Neutrophil (primary cell): ENCODE data around the gene C17orf113.

ENCODE experiments used
- H3K27ac ChIP-seq: fragments of 200-600 bp; sonication (generic); 2 replicates; pipeline ENCODE4 v1.5.1; 2016; ENCODE audit warnings: mild to moderate bottlenecking, moderate library complexity
- H3K27me3 ChIP-seq: fragments of 200-600 bp; sonication (generic); 2 replicates; pipeline ENCODE4 v1.6.0; 2016; ENCODE audit warnings: mild to moderate bottlenecking
- H3K36me3 ChIP-seq: fragments of 200-600 bp; sonication (generic); 2 replicates; pipeline ENCODE4 v1.5.1; 2017
- H3K4me1 ChIP-seq, 2 experiments: fragments of 200-600 bp in 1 of 2; sonication (generic) in 1 of 2; 1 replicate in 1 of 2; 2 replicates in 1 of 2; pipeline versions ENCODE4 v1.5.1 to v1.6.1; 2013 to 2016; ENCODE audit warnings: low read depth in 1 of 2, low read length in 1 of 2, mild to moderate bottlenecking in 1 of 2, moderate library complexity in 1 of 2; ENCODE audit not compliant: control insufficient read depth in 1 of 2, insufficient read depth in 1 of 2
- H3K4me3 ChIP-seq, 2 experiments: fragments of 200-600 bp in 1 of 2; sonication (generic) in 1 of 2; 1 replicate in 1 of 2; 2 replicates in 1 of 2; pipeline ENCODE4 v1.5.1; 2013 to 2016; ENCODE audit warnings: low read depth in 1 of 2, low read length in 1 of 2, mild to moderate bottlenecking in 1 of 2, moderate library complexity in 1 of 2
- H3K9me3 ChIP-seq: fragments of 200-600 bp; sonication (generic); 2 replicates; pipeline ENCODE4 v1.5.1; 2016
- TF ChIP-seq, protein P1 (sequence below): fragments of 200-600 bp; sonication (generic); IDR thresholded peaks from 2 replicates; pipeline ENCODE4 v1.5.1; 2016; ENCODE audit warnings: antibody characterized with exemption

Gene C17orf113

DNA sequence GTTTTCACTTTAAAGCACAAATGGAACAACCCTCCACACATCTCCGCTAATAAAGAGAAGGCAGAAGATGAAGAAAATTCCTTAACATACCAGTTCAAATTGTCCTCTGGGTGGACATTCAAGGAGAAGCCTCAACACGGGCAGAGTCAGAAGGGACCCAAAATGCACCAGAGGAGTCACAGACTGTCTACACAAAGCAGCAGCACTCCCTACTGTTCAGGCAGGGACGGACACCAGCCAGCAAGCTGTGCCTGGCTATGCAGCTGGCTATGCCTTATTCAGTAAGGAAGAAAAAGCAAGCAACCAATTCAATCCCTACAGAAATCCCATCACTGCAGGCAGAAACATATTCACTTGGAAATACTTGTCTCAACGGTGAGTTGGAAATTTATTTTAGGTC, 41.2 kb downstream of the C17orf113 start:
- no peaks in the 10 kb centered on the region for H3K9me3 ChIP-seq
- no peak overlapping the region for H3K4me3 ChIP-seq
- no peak overlapping the region for H3K27ac ChIP-seq
- H3K4me1 ChIP-seq, result peaks cover 12 to 23% of the 10 kb centered on the region in 2 experiments
- TF ChIP-seq, protein P1, sequence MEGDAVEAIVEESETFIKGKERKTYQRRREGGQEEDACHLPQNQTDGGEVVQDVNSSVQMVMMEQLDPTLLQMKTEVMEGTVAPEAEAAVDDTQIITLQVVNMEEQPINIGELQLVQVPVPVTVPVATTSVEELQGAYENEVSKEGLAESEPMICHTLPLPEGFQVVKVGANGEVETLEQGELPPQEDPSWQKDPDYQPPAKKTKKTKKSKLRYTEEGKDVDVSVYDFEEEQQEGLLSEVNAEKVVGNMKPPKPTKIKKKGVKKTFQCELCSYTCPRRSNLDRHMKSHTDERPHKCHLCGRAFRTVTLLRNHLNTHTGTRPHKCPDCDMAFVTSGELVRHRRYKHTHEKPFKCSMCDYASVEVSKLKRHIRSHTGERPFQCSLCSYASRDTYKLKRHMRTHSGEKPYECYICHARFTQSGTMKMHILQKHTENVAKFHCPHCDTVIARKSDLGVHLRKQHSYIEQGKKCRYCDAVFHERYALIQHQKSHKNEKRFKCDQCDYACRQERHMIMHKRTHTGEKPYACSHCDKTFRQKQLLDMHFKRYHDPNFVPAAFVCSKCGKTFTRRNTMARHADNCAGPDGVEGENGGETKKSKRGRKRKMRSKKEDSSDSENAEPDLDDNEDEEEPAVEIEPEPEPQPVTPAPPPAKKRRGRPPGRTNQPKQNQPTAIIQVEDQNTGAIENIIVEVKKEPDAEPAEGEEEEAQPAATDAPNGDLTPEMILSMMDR, result no peak
- H3K36me3 ChIP-seq, result no peaks in the 10 kb centered on the region
- H3K27me3 ChIP-seq, result no peaks in the 10 kb centered on the region

DNA sequence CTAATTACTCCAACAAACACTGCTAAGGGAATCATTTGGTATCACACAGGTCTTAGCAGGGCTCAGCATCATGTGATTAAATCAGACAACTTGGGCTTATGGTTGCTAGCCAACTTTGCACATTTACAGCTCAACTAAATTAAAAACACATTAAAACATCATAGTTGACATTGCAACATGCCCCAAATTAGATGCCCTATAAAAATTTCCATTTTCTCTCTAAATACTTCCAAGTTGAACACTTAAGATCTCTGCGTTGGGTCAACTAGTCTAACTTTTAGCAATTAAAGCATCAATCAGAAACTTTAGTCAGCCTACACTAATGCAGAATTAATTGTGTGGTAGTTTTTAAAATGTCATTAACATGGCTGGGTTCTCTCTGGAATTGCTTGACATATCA, 45.2 kb downstream of the C17orf113 start:
- H3K27me3 ChIP-seq, result no peaks in the 10 kb centered on the region
- H3K4me3 ChIP-seq, result no peak overlapping the region
- H3K27ac ChIP-seq, result no peak overlapping the region
- TF ChIP-seq, protein P1, result no peak
- H3K4me1 ChIP-seq, result peaks cover 34 to 45% of the 10 kb centered on the region in 2 experiments
- H3K36me3 ChIP-seq, result peaks cover 7% of the 10 kb centered on the region
- no peaks in the 10 kb centered on the region for H3K9me3 ChIP-seq

DNA sequence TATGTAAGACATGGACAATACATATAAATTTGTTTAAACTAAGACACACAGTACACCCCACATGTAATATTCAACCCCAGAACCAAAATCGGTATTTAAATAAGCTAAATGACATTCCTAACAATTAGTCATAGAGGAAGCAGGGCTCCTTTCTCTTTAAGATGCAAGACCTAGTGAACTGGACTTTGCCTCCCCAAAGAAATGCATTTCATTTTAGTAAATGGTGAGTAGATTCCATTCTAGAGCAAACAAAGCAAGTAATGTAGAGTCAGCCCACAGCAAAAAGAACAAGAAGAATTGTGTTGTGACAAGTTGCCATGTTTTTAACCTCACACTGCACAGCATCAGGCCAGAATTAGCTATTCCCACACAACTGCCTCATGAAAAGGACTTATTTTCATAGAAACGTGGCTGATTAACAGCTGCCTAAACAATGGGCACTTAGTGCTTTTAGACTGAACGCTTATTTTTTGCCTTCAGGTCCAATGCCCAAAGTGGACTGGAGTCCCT, 47.6 kb downstream of the C17orf113 start:
- Histone ChIP-seq H3K4me1 (peaks cover 29 to 37% of the 10 kb centered on the region in 2 experiments), H3K27me3 (no peaks in the 10 kb centered on the region), H3K27ac (peak overlapping the region; percentile 55), H3K9me3 (no peaks in the 10 kb centered on the region), H3K4me3 (no peak overlapping the region), H3K36me3 (peaks cover 30% of the 10 kb centered on the region)
- TF ChIP-seq, protein P1, result no peak

DNA sequence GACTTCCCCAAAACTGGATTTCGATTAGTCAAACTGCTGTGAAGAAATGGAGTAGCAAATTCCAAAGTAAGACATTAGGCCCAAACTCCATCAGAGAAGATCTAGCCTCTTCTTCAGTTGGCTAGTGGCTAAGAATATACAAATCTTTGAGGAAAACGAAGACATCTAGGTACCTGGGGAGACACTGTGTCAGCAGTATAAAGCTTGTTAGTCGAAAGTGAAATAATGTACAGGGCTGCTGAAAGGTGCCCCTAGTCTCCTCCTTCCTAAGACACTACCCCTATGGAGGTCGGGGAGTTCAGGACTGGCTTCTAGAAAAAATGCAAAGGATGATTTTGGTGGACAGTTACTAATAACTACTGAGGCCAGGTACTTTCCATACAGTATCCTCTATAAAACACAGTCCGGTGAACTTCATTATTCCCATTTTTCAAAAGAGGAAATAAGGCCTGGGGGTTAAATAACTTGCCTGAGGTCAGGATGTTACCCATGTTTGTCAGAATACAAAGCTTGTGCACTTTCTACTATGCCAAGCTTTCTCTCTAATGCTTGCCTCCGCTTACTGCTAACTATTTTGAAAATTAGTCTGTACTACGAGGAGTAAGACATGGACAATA, 48.1 kb downstream of the C17orf113 start:
- peaks cover 29 to 37% of the 10 kb centered on the region in 2 experiments for H3K4me1 ChIP-seq
- H3K27ac ChIP-seq, result peak overlapping the region; percentile 55
- H3K27me3 ChIP-seq, result no peaks in the 10 kb centered on the region
- no peak overlapping the region for H3K4me3 ChIP-seq
- peaks cover 36% of the 10 kb centered on the region for H3K36me3 ChIP-seq
- TF ChIP-seq, protein P1, result no peak
- no peaks in the 10 kb centered on the region for H3K9me3 ChIP-seq

DNA sequence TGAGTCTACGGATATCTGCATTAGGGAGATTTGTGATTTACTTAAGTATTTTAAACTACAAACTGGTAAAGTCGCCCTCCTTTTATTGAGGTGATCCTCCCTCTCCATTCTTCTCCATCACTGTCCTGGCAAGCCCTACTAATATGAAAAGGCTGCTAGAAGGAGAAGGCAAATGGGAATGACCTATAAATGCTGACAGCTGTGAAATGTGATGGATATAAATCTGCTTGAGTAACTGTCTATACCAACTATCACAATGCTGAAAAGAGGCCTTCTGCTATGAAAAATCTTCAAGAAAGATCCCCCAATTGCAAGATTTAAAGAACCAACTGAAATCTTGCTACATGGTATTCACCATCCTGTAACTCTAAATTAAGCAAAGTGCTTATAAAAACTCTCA, 48.7 kb downstream of the C17orf113 start:
- H3K36me3 ChIP-seq, result peaks cover 42% of the 10 kb centered on the region
- no peaks in the 10 kb centered on the region for H3K27me3 ChIP-seq
- TF ChIP-seq, protein P1, result no peak
- H3K27ac ChIP-seq, result peak overlapping the region; percentile 55
- peaks cover 29 to 37% of the 10 kb centered on the region in 2 experiments for H3K4me1 ChIP-seq
- H3K9me3 ChIP-seq, result no peaks in the 10 kb centered on the region
- no peak overlapping the region for H3K4me3 ChIP-seq
